ENCODE results near the gene HEY2. TPM values are rescaled to one million over a fixed set of nuclear protein-coding genes. Genes with fewer than 3 reads are reported as not detected.

Gene HEY2
- polyA plus RNA-seq, 1 donor (not counting 4 experiments of a cell fraction or from before 2014, with no cell fraction given) = not detected

- H3K4me3 ChIP-seq (ENCODE audit: control insufficient read depth in 2 of 3, extremely low read depth in 1 of 3, insufficient read depth in 2 of 3, low read depth in 1 of 3, low read length in 3 of 3) = no peak overlapping the region
- no peak for TF ChIP-seq CTCF (optimal IDR thresholded peaks at IDR 0.05 in 1 of 3, IDR thresholded peaks at IDR 0.05 in 1 of 3, conservative IDR thresholded peaks at IDR 0.05 in 1 of 3; ENCODE audit: extremely low read depth in 1 of 3, insufficient read depth in 2 of 3, low read length in 3 of 3)
- no peak for TF ChIP-seq EZH2 (IDR thresholded peaks at IDR 0.05; ENCODE audit: low read length)
- H3K9me1 ChIP-seq (ENCODE audit: control insufficient read depth, extremely low read depth, insufficient read depth, low read length) = no peaks in the 10 kb centered on the region
- H3K4me1 ChIP-seq (ENCODE audit: control insufficient read depth, extremely low read depth, insufficient read depth, low read length) = peaks cover 24% of the 10 kb centered on the region
- DNase-seq (ENCODE audit: low read depth, low spot score) (no peak), FAIRE-seq (no peak)
- no peaks in the 10 kb centered on the region for H3K36me3 ChIP-seq (ENCODE audit: control insufficient read depth in 2 of 2, extremely low read depth in 1 of 2, insufficient read depth in 2 of 2, low read length in 2 of 2)
- no peaks in the 10 kb centered on the region for H4K20me1 ChIP-seq (ENCODE audit: control insufficient read depth, extremely low read depth, insufficient read depth, low read length)
- dilution Hi-C loops (cut with MboI; ENCODE audit: extremely low pct_ligation_motif_present, low sequenced_read_pairs) = no loop called here
- no peaks in the 10 kb centered on the region for H3K79me2 ChIP-seq (ENCODE audit: control insufficient read depth, insufficient read depth, low read length)
- H3K9ac ChIP-seq (ENCODE audit: control insufficient read depth, extremely low read depth, insufficient read depth, low read length) = no peak overlapping the region
- no peaks in the 10 kb centered on the region for H3K9me3 ChIP-seq (ENCODE audit: control insufficient read depth, low read depth, low read length)
- no peak overlapping the region for H2AFZ ChIP-seq (ENCODE audit: control insufficient read depth, low read length)
- H3K4me2 ChIP-seq (ENCODE audit: control insufficient read depth, extremely low read depth, insufficient read depth, low read depth, low read length) = no peak overlapping the region
- peaks cover 55% of the 10 kb centered on the region for H3K27me3 ChIP-seq (ENCODE audit: control insufficient read depth, extremely low read depth, insufficient read depth, low read length)
- H3K27ac ChIP-seq (ENCODE audit: control insufficient read depth, insufficient read depth, low read length) = no peak overlapping the region
Observed at GRCh38 chr6:125745281-125746018, 4.0 kb upstream of the HEY2 start.

- no peak for FAIRE-seq
Observed at GRCh38 chr6:125746019-125746414, 3.4 kb upstream of the HEY2 start.

More at GRCh38 chr6:125746019-125746414, 3.4 kb upstream of the HEY2 start:
- peaks cover 24% of the 10 kb centered on the region for H3K4me1 ChIP-seq (ENCODE audit: control insufficient read depth, extremely low read depth, insufficient read depth, low read length)
- H3K27me3 ChIP-seq (ENCODE audit: control insufficient read depth, extremely low read depth, insufficient read depth, low read length) = peaks cover 58% of the 10 kb centered on the region
- H3K9me1 ChIP-seq (ENCODE audit: control insufficient read depth, extremely low read depth, insufficient read depth, low read length) = no peaks in the 10 kb centered on the region
- no peak for TF ChIP-seq CTCF (optimal IDR thresholded peaks at IDR 0.05 in 1 of 3, IDR thresholded peaks at IDR 0.05 in 1 of 3, conservative IDR thresholded peaks at IDR 0.05 in 1 of 3; ENCODE audit: extremely low read depth in 1 of 3, insufficient read depth in 2 of 3, low read length in 3 of 3)
- TF ChIP-seq EZH2 (IDR thresholded peaks at IDR 0.05; ENCODE audit: low read length) = no peak
- no peak overlapping the region for H3K27ac ChIP-seq (ENCODE audit: control insufficient read depth, insufficient read depth, low read length)
- H2AFZ ChIP-seq (ENCODE audit: control insufficient read depth, low read length) = no peak overlapping the region
- H3K79me2 ChIP-seq (ENCODE audit: control insufficient read depth, insufficient read depth, low read length) = no peaks in the 10 kb centered on the region
- no peaks in the 10 kb centered on the region for H4K20me1 ChIP-seq (ENCODE audit: control insufficient read depth, extremely low read depth, insufficient read depth, low read length)
- H3K36me3 ChIP-seq (ENCODE audit: control insufficient read depth in 2 of 2, extremely low read depth in 1 of 2, insufficient read depth in 2 of 2, low read length in 2 of 2) = no peaks in the 10 kb centered on the region
- no peak overlapping the region for H3K4me2 ChIP-seq (ENCODE audit: control insufficient read depth, extremely low read depth, insufficient read depth, low read depth, low read length)
- no peak for DNase-seq (ENCODE audit: low read depth, low spot score)
- H3K9ac ChIP-seq (ENCODE audit: control insufficient read depth, extremely low read depth, insufficient read depth, low read length) = no peak overlapping the region
- H3K9me3 ChIP-seq (ENCODE audit: control insufficient read depth, low read depth, low read length) = no peaks in the 10 kb centered on the region
- dilution Hi-C loops (cut with MboI; ENCODE audit: extremely low pct_ligation_motif_present, low sequenced_read_pairs) = no loop called here
- no peak overlapping the region for H3K4me3 ChIP-seq (ENCODE audit: control insufficient read depth in 2 of 3, extremely low read depth in 1 of 3, insufficient read depth in 2 of 3, low read depth in 1 of 3, low read length in 3 of 3)
